ENCODE data around the gene ASB10. TPM values are rescaled to one million over a fixed set of nuclear protein-coding genes. Genes with fewer than 3 reads are reported as not detected.
A peak's percentile ranks its signal among the peaks of the same experiment; 100 is the strongest.

Gene ASB10, protein sequence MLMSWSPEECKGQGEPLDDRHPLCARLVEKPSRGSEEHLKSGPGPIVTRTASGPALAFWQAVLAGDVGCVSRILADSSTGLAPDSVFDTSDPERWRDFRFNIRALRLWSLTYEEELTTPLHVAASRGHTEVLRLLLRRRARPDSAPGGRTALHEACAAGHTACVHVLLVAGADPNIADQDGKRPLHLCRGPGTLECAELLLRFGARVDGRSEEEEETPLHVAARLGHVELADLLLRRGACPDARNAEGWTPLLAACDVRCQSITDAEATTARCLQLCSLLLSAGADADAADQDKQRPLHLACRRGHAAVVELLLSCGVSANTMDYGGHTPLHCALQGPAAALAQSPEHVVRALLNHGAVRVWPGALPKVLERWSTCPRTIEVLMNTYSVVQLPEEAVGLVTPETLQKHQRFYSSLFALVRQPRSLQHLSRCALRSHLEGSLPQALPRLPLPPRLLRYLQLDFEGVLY
- total RNA-seq: not detected
- total RNA-seq: 0 reads per million in 2 donors

DNA sequence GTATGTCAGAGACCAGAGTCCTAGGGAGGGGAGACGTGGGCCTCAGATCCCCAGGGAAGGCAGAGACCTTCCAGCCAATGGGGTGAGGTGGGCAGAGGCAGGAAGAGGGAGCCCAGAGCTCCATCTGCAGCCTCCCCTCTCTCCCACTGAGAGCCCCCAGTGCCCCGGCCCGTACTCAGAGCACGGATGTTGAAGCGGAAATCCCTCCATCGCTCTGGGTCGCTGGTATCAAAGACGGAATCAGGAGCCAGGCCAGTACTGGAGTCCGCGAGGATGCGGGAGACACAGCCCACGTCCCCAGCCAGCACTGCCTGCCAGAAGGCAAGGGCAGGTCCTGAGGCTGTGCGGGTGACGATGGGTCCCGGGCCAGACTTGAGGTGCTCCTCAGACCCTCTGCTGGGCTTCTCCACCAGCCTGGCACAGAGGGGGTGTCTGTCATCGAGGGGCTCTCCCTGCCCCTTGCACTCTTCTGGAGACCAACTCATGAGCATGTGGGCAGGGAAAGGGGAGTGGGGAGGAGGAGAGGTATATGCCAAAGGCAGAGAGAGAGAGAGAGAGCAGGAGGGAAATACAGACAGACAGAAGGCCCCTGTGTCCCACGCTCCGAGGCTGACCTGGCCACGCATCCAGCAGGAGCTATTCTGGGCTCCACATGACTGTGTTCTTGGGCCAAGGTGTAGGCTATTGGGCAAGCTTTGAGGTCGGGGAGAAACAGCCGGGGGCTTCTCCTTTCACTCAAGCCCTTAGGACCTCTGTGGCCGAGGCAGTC lies at the start of gene ASB10:
ASB10 (minus strand) TSS at position 611 of the 769 bp plus-strand sequence; CDS start at position 491, 120 bp downstream.
- H3K4me1 Mint-ChIP-seq: peaks cover 7% of the 10 kb centered on the region
- no peak for DNase-seq
- H3K27ac Mint-ChIP-seq: no peak within 1 kb of the TSS
- no peaks in the 10 kb centered on the region for H3K36me3 Mint-ChIP-seq (ENCODE audit: low read depth)
- no peaks in the 10 kb centered on the region for H3K27me3 Mint-ChIP-seq
- H3K4me3 Mint-ChIP-seq: no peak within 1 kb of the TSS
- no peaks in the 10 kb centered on the region for H3K9me3 ChIP-seq (ENCODE audit: control insufficient read depth, low read length, poor library complexity, severe bottlenecking)
- ATAC-seq: no peak

DNA sequence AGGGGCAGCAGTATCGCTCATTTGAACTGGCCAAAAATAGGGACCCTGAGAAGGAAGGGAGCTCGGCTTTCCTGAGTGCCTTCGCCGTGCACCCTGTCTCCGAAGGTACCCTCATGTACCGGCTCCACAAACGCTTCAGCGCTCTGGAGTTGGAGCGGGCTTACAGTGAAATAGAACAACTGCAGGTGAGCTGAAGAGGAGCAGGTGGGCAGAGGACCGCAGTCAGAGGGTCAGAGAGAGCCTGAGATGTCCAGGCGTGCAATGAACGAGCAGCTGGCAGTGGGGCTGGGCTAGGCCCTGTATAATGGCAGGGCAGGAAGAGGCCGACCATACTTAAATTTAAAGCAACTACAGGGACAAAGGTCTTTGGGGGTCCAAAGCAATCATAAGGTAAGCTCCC lies 49.4 kb upstream of the ASB10 start:
- Mint-ChIP-seq H3K36me3 (ENCODE audit: low read depth) (peaks cover 2% of the 10 kb centered on the region), H3K27me3 (no peaks in the 10 kb centered on the region), H3K4me1 (peaks cover 24% of the 10 kb centered on the region), H3K4me3 (no peak overlapping the region), H3K27ac (no peak overlapping the region)
- ATAC-seq (no peak), DNase-seq (no peak)
- no peaks in the 10 kb centered on the region for H3K9me3 ChIP-seq (ENCODE audit: control insufficient read depth, low read length, poor library complexity, severe bottlenecking)

DNA sequence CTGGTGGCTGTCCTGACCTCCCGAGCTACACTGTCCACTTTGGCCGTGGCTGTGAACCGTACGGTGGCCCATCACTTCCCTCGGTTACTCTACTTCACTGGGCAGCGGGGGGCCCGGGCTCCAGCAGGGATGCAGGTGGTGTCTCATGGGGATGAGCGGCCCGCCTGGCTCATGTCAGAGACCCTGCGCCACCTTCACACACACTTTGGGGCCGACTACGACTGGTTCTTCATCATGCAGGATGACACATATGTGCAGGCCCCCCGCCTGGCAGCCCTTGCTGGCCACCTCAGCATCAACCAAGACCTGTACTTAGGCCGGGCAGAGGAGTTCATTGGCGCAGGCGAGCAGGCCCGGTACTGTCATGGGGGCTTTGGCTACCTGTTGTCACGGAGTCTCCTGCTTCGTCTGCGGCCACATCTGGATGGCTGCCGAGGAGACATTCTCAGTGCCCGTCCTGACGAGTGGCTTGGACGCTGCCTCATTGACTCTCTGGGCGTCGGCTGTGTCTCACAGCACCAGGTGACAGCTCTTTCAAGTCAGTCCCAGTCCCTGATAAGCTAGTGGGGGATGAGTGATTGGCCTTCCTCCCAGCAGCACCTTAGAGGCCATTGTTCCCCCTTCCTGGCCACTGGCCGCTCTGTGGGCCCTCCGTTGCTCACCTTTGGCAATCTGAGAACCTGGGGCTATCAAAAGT lies 48.2 kb upstream of the ASB10 start:
- no peak overlapping the region for H3K4me3 Mint-ChIP-seq
- ATAC-seq (no peak), DNase-seq (no peak)
- no peak overlapping the region for H3K27ac Mint-ChIP-seq
- peaks cover 24% of the 10 kb centered on the region for H3K4me1 Mint-ChIP-seq
- H3K27me3 Mint-ChIP-seq: no peaks in the 10 kb centered on the region
- no peaks in the 10 kb centered on the region for H3K9me3 ChIP-seq (ENCODE audit: control insufficient read depth, low read length, poor library complexity, severe bottlenecking)
- H3K36me3 Mint-ChIP-seq (ENCODE audit: low read depth): peaks cover 2% of the 10 kb centered on the region

DNA sequence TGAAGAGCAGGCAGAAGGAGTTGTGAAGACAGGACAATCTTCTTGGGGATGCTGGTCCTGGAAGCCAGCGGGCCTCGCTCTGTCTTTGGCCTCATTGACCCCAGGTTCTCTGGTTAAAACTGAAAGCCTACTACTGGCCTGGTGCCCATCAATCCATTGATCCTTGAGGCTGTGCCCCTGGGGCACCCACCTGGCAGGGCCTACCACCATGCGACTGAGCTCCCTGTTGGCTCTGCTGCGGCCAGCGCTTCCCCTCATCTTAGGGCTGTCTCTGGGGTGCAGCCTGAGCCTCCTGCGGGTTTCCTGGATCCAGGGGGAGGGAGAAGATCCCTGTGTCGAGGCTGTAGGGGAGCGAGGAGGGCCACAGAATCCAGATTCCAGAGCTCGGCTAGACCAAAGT lies 46.8 kb upstream of the ASB10 start:
- Mint-ChIP-seq H3K27me3 (no peaks in the 10 kb centered on the region), H3K27ac (peak overlapping the region; percentile 97), H3K4me3 (peak overlapping the region; percentile 99), H3K4me1 (peaks cover 24% of the 10 kb centered on the region), H3K36me3 (ENCODE audit: low read depth) (peaks cover 2% of the 10 kb centered on the region)
- DNase-seq (no peak), ATAC-seq (no peak)
- H3K9me3 ChIP-seq (ENCODE audit: control insufficient read depth, low read length, poor library complexity, severe bottlenecking): no peaks in the 10 kb centered on the region

DNA sequence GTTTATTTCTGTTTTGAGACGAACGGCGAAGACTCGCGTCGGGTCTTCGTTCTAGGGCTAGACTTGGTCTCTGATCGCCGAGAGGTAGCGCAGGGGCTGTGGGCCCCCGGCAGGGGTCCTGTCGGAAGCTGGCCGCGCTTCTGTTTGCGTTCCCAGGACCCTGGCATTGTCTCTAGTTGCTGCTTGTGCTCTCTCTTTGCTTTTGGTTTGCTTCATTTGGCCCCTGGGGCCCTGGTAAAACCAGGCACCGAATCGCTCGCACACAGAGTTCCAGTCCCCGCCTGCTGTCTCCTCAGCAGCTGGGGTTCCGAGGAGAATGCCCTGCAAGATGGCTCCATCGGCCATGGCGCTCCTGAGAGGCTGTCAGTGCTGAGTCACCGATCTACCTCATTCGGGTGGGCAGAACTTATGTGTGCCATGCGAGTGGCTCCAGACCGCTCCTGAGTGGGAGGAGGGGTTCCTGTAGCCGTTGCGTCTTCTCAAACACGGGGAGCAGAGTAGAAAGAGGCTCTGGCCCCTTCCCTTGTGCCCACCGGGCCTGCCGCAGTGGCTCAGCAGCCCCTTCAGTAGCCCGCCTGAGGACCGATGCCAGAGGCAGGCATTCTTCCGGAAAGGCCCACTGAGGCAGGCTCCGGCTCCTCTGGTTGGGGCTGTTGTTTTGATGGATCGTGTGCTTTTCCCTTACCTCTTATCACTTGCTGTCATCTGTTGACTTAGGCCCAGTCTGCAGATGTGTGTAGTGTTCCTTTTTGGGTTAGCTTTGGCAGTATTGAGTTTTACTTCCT lies 46.1 kb upstream of the ASB10 start:
- H3K27me3 Mint-ChIP-seq: no peaks in the 10 kb centered on the region
- H3K27ac Mint-ChIP-seq: peak overlapping the region; percentile 97
- peaks cover 2% of the 10 kb centered on the region for H3K36me3 Mint-ChIP-seq (ENCODE audit: low read depth)
- peak overlapping the region; percentile 99 for H3K4me3 Mint-ChIP-seq
- H3K4me1 Mint-ChIP-seq: peaks cover 24% of the 10 kb centered on the region
- ATAC-seq (peak; percentile 74), DNase-seq (peak in 2 of 3 donors; percentile 40 to 54)
- no peaks in the 10 kb centered on the region for H3K9me3 ChIP-seq (ENCODE audit: control insufficient read depth, low read length, poor library complexity, severe bottlenecking)

DNA sequence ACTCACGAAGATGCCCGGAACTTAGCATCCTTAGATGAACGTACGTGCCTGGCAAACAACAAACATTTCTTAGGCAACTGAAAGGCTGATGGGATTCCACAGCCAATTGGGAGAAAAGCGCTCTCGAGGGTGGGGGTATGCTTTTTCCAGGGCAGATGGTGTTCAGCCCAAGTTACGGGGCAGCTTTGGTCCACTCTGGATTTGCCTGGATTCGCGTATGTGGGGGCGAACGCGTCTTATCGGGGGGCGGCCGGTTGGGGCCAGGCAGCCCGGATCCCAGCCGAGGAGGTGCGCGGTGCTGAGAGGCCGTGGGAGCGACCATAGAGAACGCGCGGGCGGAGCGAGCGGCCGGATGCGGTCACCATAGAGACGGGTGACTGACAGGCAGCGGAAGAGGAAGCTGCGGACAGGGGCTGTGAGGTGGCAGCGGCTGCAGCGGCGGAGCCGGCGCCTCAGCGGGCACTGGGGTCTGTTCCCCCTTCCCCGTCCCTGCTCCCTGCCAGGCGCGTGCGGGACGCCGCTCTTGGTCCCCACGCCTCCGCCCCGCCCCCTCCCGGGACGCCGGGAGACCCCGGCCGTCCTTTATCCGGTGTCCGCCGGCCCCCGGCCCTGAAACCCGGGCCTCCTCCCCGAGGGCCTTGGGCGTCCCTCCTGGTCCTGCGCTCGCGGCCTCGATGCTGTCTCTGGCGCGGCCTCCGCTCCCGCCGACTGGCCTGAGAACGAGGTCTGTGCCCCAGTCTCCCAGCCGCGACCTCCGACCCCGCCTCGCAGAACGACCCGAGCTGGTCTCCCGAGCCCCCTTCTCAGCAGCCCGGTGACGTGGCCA lies 45.3 kb upstream of the ASB10 start, which contains the start of gene CHPF2:
CHPF2 (plus strand) TSS at position 393 of the 826 bp plus-strand sequence. CDS start 1,529 bp downstream, outside the sequence.
- H3K9me3 ChIP-seq (ENCODE audit: control insufficient read depth, low read length, poor library complexity, severe bottlenecking): no peaks in the 10 kb centered on the region
- no peaks in the 10 kb centered on the region for H3K27me3 Mint-ChIP-seq
- H3K27ac Mint-ChIP-seq: peak within 1 kb of the TSS; percentile 97
- DNase-seq (peak; percentile 78 to 81 (median 80)), ATAC-seq (peak; percentile 89)
- H3K4me3 Mint-ChIP-seq: peak within 1 kb of the TSS; percentile 99
- H3K4me1 Mint-ChIP-seq: peaks cover 24% of the 10 kb centered on the region
- H3K36me3 Mint-ChIP-seq (ENCODE audit: low read depth): peaks cover 2% of the 10 kb centered on the region

DNA sequence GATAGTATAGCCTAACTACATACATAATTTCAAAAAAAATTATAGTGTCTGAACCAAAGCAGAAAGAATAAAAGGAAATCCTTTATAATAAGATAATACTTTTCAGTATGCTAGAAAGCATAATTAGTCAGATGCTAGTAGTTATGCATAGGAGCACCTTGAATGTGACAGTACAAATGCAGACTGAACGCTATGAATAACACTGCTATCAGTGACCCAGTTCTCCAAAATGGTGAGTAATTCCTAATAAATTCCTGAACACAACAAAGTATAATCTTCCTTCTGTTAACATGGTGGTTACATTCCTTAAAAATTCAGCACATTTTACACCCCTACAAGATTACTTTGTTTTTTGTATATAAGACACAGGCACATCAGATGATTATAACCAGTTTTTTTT lies 44.0 kb upstream of the ASB10 start:
- no peak overlapping the region for H3K27ac Mint-ChIP-seq
- H3K4me1 Mint-ChIP-seq: peaks cover 31% of the 10 kb centered on the region
- peak overlapping the region; percentile 99 for H3K4me3 Mint-ChIP-seq
- ATAC-seq: no peak
- no peak for DNase-seq
- H3K36me3 Mint-ChIP-seq (ENCODE audit: low read depth): peaks cover 5% of the 10 kb centered on the region
- H3K9me3 ChIP-seq (ENCODE audit: control insufficient read depth, low read length, poor library complexity, severe bottlenecking): no peaks in the 10 kb centered on the region
- no peaks in the 10 kb centered on the region for H3K27me3 Mint-ChIP-seq

DNA sequence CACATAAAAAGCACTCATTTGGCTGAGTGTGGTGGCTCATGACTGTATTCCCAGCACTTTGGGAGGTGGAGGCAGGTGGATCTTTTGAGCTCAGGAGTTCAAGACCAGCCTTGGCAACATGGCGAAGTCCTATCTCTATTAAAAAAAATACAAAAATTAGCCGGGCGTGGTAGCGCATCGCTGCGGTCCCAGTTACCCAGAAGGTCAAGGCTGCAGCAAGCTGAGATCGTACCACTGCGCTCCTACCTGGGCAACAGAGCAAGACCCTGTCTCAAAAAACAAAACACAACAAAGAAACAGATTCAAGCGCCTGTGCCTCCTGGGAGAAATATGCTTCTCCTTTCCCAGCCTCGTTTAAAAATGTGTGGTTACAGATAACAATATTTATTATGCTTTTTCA lies 42.2 kb upstream of the ASB10 start:
- Mint-ChIP-seq H3K36me3 (ENCODE audit: low read depth) (peaks cover 8% of the 10 kb centered on the region), H3K27ac (no peak overlapping the region), H3K4me1 (peaks cover 41% of the 10 kb centered on the region), H3K27me3 (no peaks in the 10 kb centered on the region), H3K4me3 (no peak overlapping the region)
- DNase-seq: no peak
- no peak for ATAC-seq
- H3K9me3 ChIP-seq (ENCODE audit: control insufficient read depth, low read length, poor library complexity, severe bottlenecking): no peaks in the 10 kb centered on the region

DNA sequence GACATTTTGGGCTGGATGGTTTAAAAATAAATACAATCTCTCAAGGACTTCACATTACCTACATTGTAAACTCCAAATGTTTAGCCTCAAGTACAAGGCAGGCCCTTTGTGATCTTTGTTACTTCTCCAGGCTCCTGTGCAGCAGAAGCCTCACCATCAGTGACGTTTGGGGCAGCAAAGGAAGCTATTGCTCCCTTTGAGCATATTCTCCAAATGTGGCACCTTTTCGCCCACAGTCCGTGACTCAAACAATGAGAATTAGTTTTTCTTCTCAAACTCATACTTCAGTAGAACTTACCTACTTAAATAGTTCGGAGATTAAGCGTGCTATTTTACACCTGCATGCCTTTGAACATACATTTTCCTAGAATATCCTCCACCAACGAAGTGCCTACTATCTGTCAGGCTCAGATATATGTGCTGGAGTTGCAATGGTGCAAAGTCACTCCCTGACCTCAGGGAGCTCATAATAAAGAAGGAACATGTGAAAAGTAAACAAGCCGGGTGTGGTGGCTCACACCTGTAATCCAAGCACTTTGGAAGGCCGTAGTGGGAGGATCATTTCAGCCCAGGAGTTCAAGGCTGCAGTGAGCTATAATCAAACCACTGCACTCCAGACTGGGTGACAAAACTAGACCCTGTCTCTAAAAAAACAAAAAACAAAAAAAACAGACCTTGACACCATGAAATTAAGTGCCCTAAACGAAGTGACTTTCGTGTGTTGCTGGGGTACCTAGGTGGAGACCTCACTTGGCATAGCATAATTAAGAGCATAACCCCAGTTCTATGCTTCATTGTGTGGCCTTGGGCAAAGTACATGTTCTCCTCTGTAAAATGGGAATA lies 41.2 kb upstream of the ASB10 start:
- ATAC-seq (no peak), DNase-seq (no peak)
- Mint-ChIP-seq H3K27me3 (no peaks in the 10 kb centered on the region), H3K4me3 (peak overlapping the region; percentile 100), H3K36me3 (ENCODE audit: low read depth) (peaks cover 11% of the 10 kb centered on the region), H3K27ac (peak overlapping the region; percentile 97), H3K4me1 (peaks cover 33% of the 10 kb centered on the region)
- H3K9me3 ChIP-seq (ENCODE audit: control insufficient read depth, low read length, poor library complexity, severe bottlenecking): no peaks in the 10 kb centered on the region

DNA sequence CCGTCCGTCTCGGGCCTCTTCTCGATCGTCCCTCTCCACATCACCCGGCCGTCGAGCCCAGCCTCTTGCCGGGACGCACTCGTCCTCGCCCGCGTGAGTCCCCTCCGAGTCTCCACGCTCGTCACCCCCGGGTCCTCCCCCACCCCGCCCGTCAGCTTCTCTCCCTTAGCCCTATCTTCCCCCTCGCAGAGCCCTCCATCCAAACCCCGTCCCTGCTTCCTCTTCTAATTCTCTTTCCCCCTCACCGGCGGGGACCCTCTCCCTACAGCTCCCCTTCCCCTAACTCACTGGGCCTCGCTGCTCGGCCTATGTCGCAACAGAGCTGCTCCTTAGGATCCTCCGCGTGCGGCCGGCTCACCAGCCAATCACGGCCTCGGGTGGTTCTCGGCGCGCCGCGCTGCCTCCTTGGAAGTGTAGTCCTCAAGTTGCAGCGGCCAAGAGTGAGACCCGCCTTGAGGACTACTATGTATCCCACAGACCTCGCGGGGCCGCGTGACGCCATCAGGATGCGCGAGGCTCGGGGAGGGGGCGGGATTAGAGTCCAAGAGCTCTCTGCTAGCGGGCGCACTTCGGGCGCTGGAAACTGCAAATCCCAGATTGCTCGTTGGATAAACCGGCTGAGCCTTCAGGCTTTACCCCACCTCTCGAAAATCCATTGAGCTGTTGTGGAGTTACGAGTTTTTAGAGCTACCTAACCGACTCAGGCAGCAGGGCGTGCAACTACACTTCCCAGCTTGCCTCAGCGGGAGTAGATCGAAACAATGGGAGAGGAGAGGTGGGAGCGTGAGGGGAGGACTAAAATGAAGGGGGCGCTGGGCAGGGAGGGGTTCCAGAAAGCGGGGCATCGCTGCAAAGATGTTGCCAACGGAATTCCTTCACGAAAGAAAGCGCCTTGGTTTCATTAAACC lies 40.1 kb upstream of the ASB10 start, which contains the start of gene ABCF2:
ABCF2 (minus strand) TSS at position 331 of the 908 bp plus-strand sequence. CDS start 747 bp downstream, outside the sequence.
- peaks cover 12% of the 10 kb centered on the region for H3K36me3 Mint-ChIP-seq (ENCODE audit: low read depth)
- no peaks in the 10 kb centered on the region for H3K9me3 ChIP-seq (ENCODE audit: control insufficient read depth, low read length, poor library complexity, severe bottlenecking)
- peaks cover 28% of the 10 kb centered on the region for H3K4me1 Mint-ChIP-seq
- H3K4me3 Mint-ChIP-seq: peak within 1 kb of the TSS; percentile 100
- ATAC-seq (peak; percentile 99), DNase-seq (peak; percentile 91 to 94 (median 92))
- H3K27ac Mint-ChIP-seq: peak within 1 kb of the TSS; percentile 97
- H3K27me3 Mint-ChIP-seq: no peaks in the 10 kb centered on the region
